HFF-Myc (cell line): Measurements from ENCODE around the gene EID3.

ENCODE experiments used
- DNase-seq: peaks from one replicate; pipeline ENCODE4 v3.0.0-alpha.2; 2011; ENCODE audit warnings: low read depth; ENCODE audit errors: extremely low read depth
- H3K4me3 ChIP-seq: replicated peaks from 2 replicates; pipeline ENCODE4 v1.5.1; 2011; ENCODE audit warnings: low read depth, mild to moderate bottlenecking, control low read depth, low read length
- TF ChIP-seq, protein P1 (sequence below): IDR thresholded peaks from 2 replicates; pipeline ENCODE4 v1.5.1; 2012; ENCODE audit warnings: mild to moderate bottlenecking, low read depth, low read length, control low read depth; ENCODE audit errors: missing control alignments

EID3 gene

DNA sequence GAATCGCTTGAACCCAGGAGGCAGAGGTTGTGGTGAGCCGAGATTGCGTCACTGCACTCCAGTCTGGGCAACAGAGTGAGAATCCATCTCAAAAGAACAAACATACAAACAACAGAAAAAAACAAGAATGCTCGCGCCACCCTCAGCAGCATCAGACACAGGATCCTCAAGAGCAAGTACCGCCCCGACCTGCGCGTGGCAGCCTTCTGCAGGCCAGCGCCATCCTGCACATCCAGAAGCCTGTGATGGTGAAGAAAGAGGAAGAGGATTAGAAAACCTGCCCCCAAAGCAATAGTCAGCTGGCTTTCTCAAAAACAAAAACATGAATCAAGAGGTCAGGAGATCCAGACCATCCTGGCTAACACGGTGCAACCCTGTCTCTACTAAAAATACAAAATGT is 30.0 kb upstream of the EID3 start:
- H3K4me3 ChIP-seq, result no peak overlapping the region
- TF ChIP-seq, protein P1, sequence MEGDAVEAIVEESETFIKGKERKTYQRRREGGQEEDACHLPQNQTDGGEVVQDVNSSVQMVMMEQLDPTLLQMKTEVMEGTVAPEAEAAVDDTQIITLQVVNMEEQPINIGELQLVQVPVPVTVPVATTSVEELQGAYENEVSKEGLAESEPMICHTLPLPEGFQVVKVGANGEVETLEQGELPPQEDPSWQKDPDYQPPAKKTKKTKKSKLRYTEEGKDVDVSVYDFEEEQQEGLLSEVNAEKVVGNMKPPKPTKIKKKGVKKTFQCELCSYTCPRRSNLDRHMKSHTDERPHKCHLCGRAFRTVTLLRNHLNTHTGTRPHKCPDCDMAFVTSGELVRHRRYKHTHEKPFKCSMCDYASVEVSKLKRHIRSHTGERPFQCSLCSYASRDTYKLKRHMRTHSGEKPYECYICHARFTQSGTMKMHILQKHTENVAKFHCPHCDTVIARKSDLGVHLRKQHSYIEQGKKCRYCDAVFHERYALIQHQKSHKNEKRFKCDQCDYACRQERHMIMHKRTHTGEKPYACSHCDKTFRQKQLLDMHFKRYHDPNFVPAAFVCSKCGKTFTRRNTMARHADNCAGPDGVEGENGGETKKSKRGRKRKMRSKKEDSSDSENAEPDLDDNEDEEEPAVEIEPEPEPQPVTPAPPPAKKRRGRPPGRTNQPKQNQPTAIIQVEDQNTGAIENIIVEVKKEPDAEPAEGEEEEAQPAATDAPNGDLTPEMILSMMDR, result no peak
- DNase-seq, result no peak

DNA sequence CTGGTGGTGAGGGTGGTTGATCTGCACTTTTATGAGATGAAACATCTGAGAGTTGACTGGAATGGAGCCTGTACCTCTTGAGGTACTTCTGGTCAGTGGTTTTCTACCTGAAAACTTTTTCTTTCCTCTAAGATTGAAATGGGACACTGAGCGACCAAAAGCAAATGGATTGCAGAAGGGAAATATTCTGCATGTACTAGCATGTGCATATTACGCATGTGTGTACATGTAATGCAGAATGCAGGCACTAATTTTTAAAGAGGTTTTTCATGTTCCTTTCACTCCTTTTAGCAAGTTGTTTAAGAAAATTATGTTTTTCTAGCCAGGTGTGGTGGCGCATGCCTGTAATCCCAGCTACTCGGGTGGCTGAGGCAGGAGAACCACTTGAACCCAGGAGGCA is 28.7 kb upstream of the EID3 start:
- TF ChIP-seq, protein P1, result no peak
- no peak overlapping the region for H3K4me3 ChIP-seq
- DNase-seq, result no peak

- no peak for DNase-seq
These were observed 27.9 kb upstream of the EID3 start for GRCh38 chr12:104275689-104276088.

GRCh38 chr12:104276273-104277131 is 27.0 kb upstream of the EID3 start:
- DNase-seq, result no peak
- no peak overlapping the region for H3K4me3 ChIP-seq
- TF ChIP-seq, protein P1, result no peak

More at GRCh38 chr12:104275689-104276088, 27.9 kb upstream of the EID3 start:
- H3K4me3 ChIP-seq, result no peak overlapping the region
- TF ChIP-seq, protein P1, result no peak

DNA sequence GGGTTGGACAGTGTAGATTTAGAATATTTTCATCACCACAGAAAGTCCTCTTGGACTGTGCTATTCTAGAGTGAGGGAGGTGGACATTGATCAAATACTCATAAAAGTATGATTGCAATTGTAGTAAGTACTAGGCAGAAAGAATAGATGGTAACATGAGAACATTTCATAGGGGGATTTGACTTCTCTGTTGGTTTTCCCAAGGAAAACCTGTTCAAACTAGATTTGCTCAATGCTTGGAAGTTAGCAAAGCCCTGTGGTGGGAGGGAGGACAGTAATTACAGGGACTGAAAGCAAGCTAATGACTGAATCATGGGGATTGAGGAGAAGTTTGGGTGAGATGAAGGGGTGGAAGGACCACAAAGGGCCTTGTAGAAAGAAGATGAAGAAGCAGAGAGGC is 24.4 kb upstream of the EID3 start:
- DNase-seq, result no peak
- no peak overlapping the region for H3K4me3 ChIP-seq

DNA sequence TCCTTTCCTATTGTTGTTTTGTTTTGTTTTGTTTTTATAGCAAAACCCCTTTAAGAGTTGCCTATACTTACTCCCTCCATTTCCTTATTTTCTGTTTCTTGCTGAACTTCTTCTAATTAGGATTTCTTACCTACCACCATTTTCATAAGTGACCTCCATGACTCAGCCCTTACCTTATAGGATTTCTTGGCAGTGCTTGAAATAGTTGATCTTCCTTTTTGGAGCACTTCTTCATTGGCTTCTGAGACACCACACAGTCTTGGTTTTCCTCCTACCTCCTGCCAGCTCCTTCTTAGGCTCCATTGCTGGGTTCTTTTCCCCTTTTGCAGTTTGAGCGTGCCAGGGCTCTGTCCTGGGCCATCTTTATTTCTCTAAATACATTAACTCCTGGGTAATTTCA is 23.4 kb upstream of the EID3 start:
- TF ChIP-seq, protein P1, result no peak
- peak overlapping the region; percentile 6; the same call in 1 of the 2 replicates for H3K4me3 ChIP-seq
- no peak for DNase-seq

More for the DNA sequence above, 24.4 kb upstream of the EID3 start:
- TF ChIP-seq, protein P1, result no peak
